Keratinocyte (primary cell): Measurements from ENCODE around the gene SAMHD1. TPM values are rescaled to one million over a fixed set of nuclear protein-coding genes. Genes with fewer than 3 reads are reported as not detected.
"Not testable (repeated sequence)": the region's sequence is repeated elsewhere in the genome, so short reads cannot be mapped to it uniquely, and the experiment has no call there.

Experiments used
- DNase-seq: peaks from one replicate; pipeline ENCODE4 v3.0.0-alpha.2; 2011; ENCODE audit warnings: low read depth, missing footprints, low spot score
- FAIRE-seq: peaks from 2 replicates; lab custom pipeline; 2011; peaks lifted over from hg19 to GRCh38; lab: Jason Lieb, UNC
- H2AFZ ChIP-seq: 2 replicates; pipeline ENCODE4 v1.6.0; 2012; ENCODE audit warnings: low read length, control low read depth, inconsistent platforms; ENCODE audit not compliant: control insufficient read depth
- H3K27ac ChIP-seq: 2 replicates; pipeline ENCODE4 v1.5.1; 2011; ENCODE audit warnings: low read length; ENCODE audit not compliant: control insufficient read depth, insufficient read depth
- H3K27me3 ChIP-seq: 3 replicates; pipeline ENCODE4 v1.6.0; 2011; ENCODE audit warnings: low read length; ENCODE audit not compliant: control insufficient read depth, insufficient read depth; ENCODE audit errors: extremely low read depth
- H3K36me3 ChIP-seq, 2 experiments: 2 replicates in 1 of 2; 3 replicates in 1 of 2; pipeline ENCODE4 v1.5.1; 2011; ENCODE audit warnings: low read length in 2 of 2, mild to moderate bottlenecking in 1 of 2; ENCODE audit not compliant: control insufficient read depth in 2 of 2, insufficient read depth in 2 of 2; ENCODE audit errors: extremely low read depth in 1 of 2
- H3K4me1 ChIP-seq: 3 replicates; pipeline ENCODE4 v1.5.1; 2011; ENCODE audit warnings: low read length; ENCODE audit not compliant: control insufficient read depth, insufficient read depth; ENCODE audit errors: extremely low read depth
- H3K4me2 ChIP-seq: 3 replicates; pipeline ENCODE4 v1.6.0; 2011; ENCODE audit warnings: low read depth, low read length; ENCODE audit not compliant: control insufficient read depth, insufficient read depth; ENCODE audit errors: extremely low read depth
- H3K4me3 ChIP-seq, 3 experiments: fragments of 200-600 bp in 1 of 3; sonication (generic) in 1 of 3; 2 replicates in 2 of 3; 3 replicates in 1 of 3; pipeline ENCODE4 v1.5.1; 2011 to 2016; ENCODE audit warnings: low read length in 3 of 3, mild to moderate bottlenecking in 3 of 3, control low read depth in 2 of 3, inconsistent platforms in 1 of 3, low read depth in 1 of 3, mixed read lengths in 1 of 3, mixed run types in 1 of 3, moderate library complexity in 1 of 3; ENCODE audit not compliant: control insufficient read depth in 2 of 3, insufficient read depth in 2 of 3; ENCODE audit errors: extremely low read depth in 1 of 3
- H3K79me2 ChIP-seq: 2 replicates; pipeline ENCODE4 v1.6.0; 2012; ENCODE audit warnings: low read length; ENCODE audit not compliant: control insufficient read depth, insufficient read depth
- H3K9ac ChIP-seq: 3 replicates; pipeline ENCODE4 v1.6.0; 2011; ENCODE audit warnings: low read length; ENCODE audit not compliant: control insufficient read depth, insufficient read depth; ENCODE audit errors: extremely low read depth
- H3K9me1 ChIP-seq: 3 replicates; pipeline ENCODE4 v1.6.0; 2011; ENCODE audit warnings: low read length; ENCODE audit not compliant: control insufficient read depth, insufficient read depth; ENCODE audit errors: extremely low read depth
- H3K9me3 ChIP-seq: 2 replicates; pipeline ENCODE4 v1.5.1; 2012; ENCODE audit warnings: low read depth, low read length; ENCODE audit not compliant: control insufficient read depth
- H4K20me1 ChIP-seq: 3 replicates; pipeline ENCODE4 v1.6.0; 2011; ENCODE audit warnings: low read length; ENCODE audit not compliant: control insufficient read depth, insufficient read depth; ENCODE audit errors: extremely low read depth
- EZH2 ChIP-seq: IDR thresholded peaks from one replicate; pipeline ENCODE4 v1.6.1; 2012; ENCODE audit warnings: inconsistent platforms, mild to moderate bottlenecking, low read length, moderate library complexity
- dilution Hi-C: fragments of 300-500 bp; cut with MboI; formaldehyde crosslinking; loops from one replicate; pipeline ENCODE4 v1.7.0; 2020; ENCODE audit warnings: low sequenced_read_pairs; ENCODE audit not compliant: extremely low pct_ligation_motif_present
- polyA plus RNA-seq, 5 experiments: library from polyadenylated mRNA; depleted of rRNA in 3 of 5; stranded (reverse) in 3 of 5; stranded (forward) in 1 of 5; unstranded in 1 of 5; fragments of >200 nt; gene quantifications; 1 replicate in 1 of 5; 2 replicates in 3 of 5; 3 replicates in 1 of 5; pipeline versions ENCODE4 v1.2.1 to v1.2.3, GENCODE V29; 2011 to 2012; ENCODE audit warnings: missing spikeins in 2 of 5, low read depth in 1 of 5, low replicate concordance in 1 of 5

Gene SAMHD1
- polyA plus RNA-seq, 1 donor (not counting 4 experiments of a cell fraction or from before 2014, with no cell fraction given): 26.5 TPM

- no peak overlapping the region for H3K27ac ChIP-seq
- H3K9me1 ChIP-seq: no peaks in the 10 kb centered on the region
- H3K36me3 ChIP-seq: peaks cover 0 to 6% of the 10 kb centered on the region in 2 experiments
- dilution Hi-C loops: no loop called here
- DNase-seq (no peak), FAIRE-seq (no peak)
- no peaks in the 10 kb centered on the region for H3K9me3 ChIP-seq
- no peak overlapping the region for H3K4me3 ChIP-seq
- TF ChIP-seq EZH2: no peak
- H2AFZ ChIP-seq: no peak overlapping the region
- H3K79me2 ChIP-seq: peaks cover 51% of the 10 kb centered on the region
- no peak overlapping the region for H3K4me2 ChIP-seq
- H3K27me3 ChIP-seq: no peaks in the 10 kb centered on the region
- H4K20me1 ChIP-seq: peaks cover 3% of the 10 kb centered on the region
- H3K4me1 ChIP-seq: peaks cover 39% of the 10 kb centered on the region
- no peak overlapping the region for H3K9ac ChIP-seq
Observed at GRCh38 chr20:36845288-36845971, 106.1 kb downstream of the SAMHD1 start.

GRCh38 chr20:36841030-36841429, 110.5 kb downstream of the SAMHD1 start:
- H3K4me1 ChIP-seq: peaks cover 33% of the 10 kb centered on the region
- H3K4me2 ChIP-seq, H2AFZ ChIP-seq, H3K27me3 ChIP-seq, dilution Hi-C loops, FAIRE-seq, H3K4me3 ChIP-seq, DNase-seq, H4K20me1 ChIP-seq, H3K9me3 ChIP-seq, H3K9ac ChIP-seq, H3K9me1 ChIP-seq: not testable (repeated sequence)
- peaks cover 23% of the 10 kb centered on the region for H3K79me2 ChIP-seq
- H3K36me3 ChIP-seq: peaks cover 5 to 10% of the 10 kb centered on the region in 2 experiments
- H3K27ac ChIP-seq: peak overlapping the region; percentile 33

Other genes starting within 250 kb of the SAMHD1 start
- gene NDRG3, start 205.6 kb downstream of the SAMHD1 start, polyA plus RNA-seq: 36.2 to 52.3 TPM (median 44.1 TPM) in 3 replicates
- gene DSN1, start 177.9 kb downstream of the SAMHD1 start, polyA plus RNA-seq: 6.6 to 12.7 TPM (median 9.9 TPM) in 3 replicates
- 0.22 to 0.34 TPM (median 0.26 TPM) in 3 replicates for gene TLDC2, start 75.6 kb downstream of the SAMHD1 start, polyA plus RNA-seq
- 1.2 to 4.5 TPM (median 4.2 TPM) in 3 replicates for gene RBL1, start 144.3 kb upstream of the SAMHD1 start, polyA plus RNA-seq
- gene RPN2, start 227.6 kb upstream of the SAMHD1 start, polyA plus RNA-seq: 220 to 325 TPM (median 257 TPM) in 3 replicates
- gene MROH8, start 227.8 kb upstream of the SAMHD1 start, polyA plus RNA-seq: 0.39 to 0.73 TPM (median 0.46 TPM) in 3 replicates